Fibroblast of villous mesenchyme (primary cell): Measurements from ENCODE around the gene POMC. TPM values are rescaled to one million over a fixed set of nuclear protein-coding genes. Genes with fewer than 3 reads are reported as not detected.

ENCODE experiments used
- DNase-seq: peaks from one replicate; pipeline ENCODE4 v3.0.0-alpha.2; 2010; ENCODE audit warnings: low read depth
- H3K4me3 ChIP-seq: 2 replicates; pipeline ENCODE4 v1.5.1; 2011; ENCODE audit warnings: low read depth, mild to moderate bottlenecking, low read length
- total RNA-seq: library from RNA; depleted of rRNA; stranded (reverse); fragments of >200 nt; gene quantifications from 2 replicates; pipeline ENCODE4 v1.2.3, GENCODE V29; 2012
- TF ChIP-seq, protein P1 (sequence below): IDR thresholded peaks from 2 replicates; pipeline ENCODE4 v1.5.1; 2012; ENCODE audit warnings: low read depth, mild to moderate bottlenecking, low read length; ENCODE audit not compliant: insufficient read depth

Gene POMC
- total RNA-seq, 1 donor = not detected

- TF ChIP-seq, protein P1, sequence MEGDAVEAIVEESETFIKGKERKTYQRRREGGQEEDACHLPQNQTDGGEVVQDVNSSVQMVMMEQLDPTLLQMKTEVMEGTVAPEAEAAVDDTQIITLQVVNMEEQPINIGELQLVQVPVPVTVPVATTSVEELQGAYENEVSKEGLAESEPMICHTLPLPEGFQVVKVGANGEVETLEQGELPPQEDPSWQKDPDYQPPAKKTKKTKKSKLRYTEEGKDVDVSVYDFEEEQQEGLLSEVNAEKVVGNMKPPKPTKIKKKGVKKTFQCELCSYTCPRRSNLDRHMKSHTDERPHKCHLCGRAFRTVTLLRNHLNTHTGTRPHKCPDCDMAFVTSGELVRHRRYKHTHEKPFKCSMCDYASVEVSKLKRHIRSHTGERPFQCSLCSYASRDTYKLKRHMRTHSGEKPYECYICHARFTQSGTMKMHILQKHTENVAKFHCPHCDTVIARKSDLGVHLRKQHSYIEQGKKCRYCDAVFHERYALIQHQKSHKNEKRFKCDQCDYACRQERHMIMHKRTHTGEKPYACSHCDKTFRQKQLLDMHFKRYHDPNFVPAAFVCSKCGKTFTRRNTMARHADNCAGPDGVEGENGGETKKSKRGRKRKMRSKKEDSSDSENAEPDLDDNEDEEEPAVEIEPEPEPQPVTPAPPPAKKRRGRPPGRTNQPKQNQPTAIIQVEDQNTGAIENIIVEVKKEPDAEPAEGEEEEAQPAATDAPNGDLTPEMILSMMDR = no peak
- no peak for DNase-seq
- no peak overlapping the region for H3K4me3 ChIP-seq
Observed at GRCh38 chr2:25178976-25179375, 10.6 kb upstream of the POMC start.

- TF ChIP-seq, protein P1 = no peak
- H3K4me3 ChIP-seq = no peak overlapping the region
- DNase-seq = no peak
Observed at GRCh38 chr2:25177211-25177611, 8.8 kb upstream of the POMC start.

DNA sequence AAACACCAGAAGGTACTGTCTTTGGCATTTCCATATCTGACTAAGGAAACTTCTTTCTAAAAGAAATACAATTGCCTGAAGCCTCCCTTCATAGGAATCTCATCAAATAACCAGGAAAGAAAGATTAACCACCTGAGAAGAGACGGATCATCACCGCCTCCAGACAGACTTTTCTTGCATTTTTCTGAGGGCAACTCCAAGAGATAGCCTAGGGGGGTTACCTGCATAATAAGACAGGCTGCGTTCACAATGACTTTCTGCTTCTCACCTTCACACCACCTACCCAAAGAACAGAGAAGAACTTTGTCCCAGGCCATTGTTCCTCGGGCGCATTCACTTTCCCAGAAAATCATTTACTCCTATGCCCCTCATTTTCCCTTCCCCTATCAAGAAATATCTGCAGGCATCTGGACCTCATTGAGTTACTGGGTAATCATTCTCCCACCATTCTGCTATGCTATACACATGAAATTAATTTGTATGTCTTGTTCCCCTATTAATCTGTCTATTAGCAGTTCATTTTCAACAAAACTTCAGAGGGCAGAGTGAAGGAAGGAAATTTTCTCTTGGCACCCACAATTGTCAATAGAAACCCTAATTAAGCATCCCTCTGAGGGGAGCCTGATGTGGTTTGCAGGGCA, 8.3 kb upstream of the POMC start:
- DNase-seq = no peak
- TF ChIP-seq, protein P1 = no peak
- H3K4me3 ChIP-seq = no peak overlapping the region

GRCh38 chr2:25176138-25176537, 7.8 kb upstream of the POMC start:
- TF ChIP-seq, protein P1 = no peak
- H3K4me3 ChIP-seq = no peak overlapping the region
- no peak for DNase-seq

DNA sequence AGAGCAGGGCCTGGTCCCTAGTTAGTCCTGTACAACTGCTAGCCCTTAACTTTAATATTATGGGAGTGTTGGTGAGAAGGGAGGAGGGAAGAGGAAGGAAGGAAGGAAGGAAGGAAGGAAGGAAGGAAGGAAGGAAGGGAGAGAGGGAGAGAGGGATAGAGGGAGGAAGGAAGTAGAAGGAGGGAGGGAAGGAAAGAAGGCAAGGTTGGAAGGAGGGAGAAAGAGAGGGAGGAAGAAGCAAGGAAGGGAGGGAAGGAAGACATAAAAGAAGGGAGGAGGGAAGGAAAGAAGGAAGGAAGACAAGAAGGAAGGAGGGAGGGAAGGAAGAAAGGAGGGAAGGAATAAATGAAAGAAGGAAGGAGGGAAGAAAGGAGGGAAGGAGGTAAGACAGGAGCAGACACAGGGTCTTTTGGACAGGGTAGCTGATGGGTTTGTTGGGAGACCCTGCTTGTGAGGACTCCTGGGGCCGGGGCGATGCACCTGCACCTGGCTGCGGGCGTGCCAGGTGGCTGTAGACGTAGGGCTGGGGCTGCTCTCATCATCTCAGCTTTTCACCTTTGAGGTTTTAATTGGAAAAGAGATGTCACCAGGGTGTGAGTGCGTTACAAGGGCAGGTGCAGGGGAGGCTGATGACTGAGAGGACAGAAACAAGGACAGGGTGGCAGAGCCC, 5.9 kb upstream of the POMC start:
- DNase-seq = no peak
- no peak overlapping the region for H3K4me3 ChIP-seq
- TF ChIP-seq, protein P1 = no peak

GRCh38 chr2:25173719-25174118, 5.3 kb upstream of the POMC start:
- no peak overlapping the region for H3K4me3 ChIP-seq
- TF ChIP-seq, protein P1 = no peak
- DNase-seq = no peak
